Panc1 (cell line): Measurements from ENCODE around the gene CNGB1. TPM values are rescaled to one million over a fixed set of nuclear protein-coding genes. Genes with fewer than 3 reads are reported as not detected.

ENCODE experiments used
- ATAC-seq: fragments of 200-7000 bp; cut with Tn5 transposase; 2 replicates; pipeline ENCODE4 v1.9.1; 2020; ENCODE audit warnings: mild to moderate bottlenecking, moderate library complexity
- BruUV-seq: library from RNA; stranded (reverse); fragments of 400-500 nt; replicated peaks from 2 replicates; lab custom pipeline; 2021; lab: Mats Ljungman, UMichigan
- CTCF ChIA-PET: fragments of 300-600 bp; sonication (Branson Sonifier 250); formaldehyde crosslinking; loops from one replicate; lab custom pipeline; 2022; ENCODE audit warnings: antibody characterized with exemption; lab: Charles Lee
- POLR2A ChIA-PET: fragments of 300-600 bp; sonication (Branson Sonifier 250); formaldehyde crosslinking; loops from one replicate; lab custom pipeline; 2022; ENCODE audit warnings: antibody characterized with exemption; lab: Charles Lee
- DNase-seq: peaks from one replicate; pipeline ENCODE4 v3.0.0-alpha.2; 2010; ENCODE audit warnings: low read depth, low spot score
- H3K27ac ChIP-seq: 2 replicates; pipeline ENCODE4 v1.5.1; 2011; ENCODE audit warnings: mild to moderate bottlenecking, low read length, inconsistent platforms
- H3K27me3 ChIP-seq: fragments of 200-500 bp; sonication (Bioruptor generic); 2 replicates; pipeline ENCODE4 v1.6.0; 2014; ENCODE audit warnings: low read length, inconsistent platforms; ENCODE audit not compliant: control insufficient read depth, insufficient read depth
- H3K36me3 ChIP-seq: fragments of 200-500 bp; sonication (Bioruptor generic); 2 replicates; pipeline ENCODE4 v1.5.1; 2014; ENCODE audit warnings: inconsistent platforms, mild to moderate bottlenecking, low read length, moderate library complexity; ENCODE audit not compliant: control insufficient read depth, insufficient read depth
- H3K4me1 ChIP-seq: 2 replicates; pipeline ENCODE4 v1.5.1; 2011; ENCODE audit warnings: inconsistent platforms, mild to moderate bottlenecking, low read length, moderate library complexity; ENCODE audit not compliant: control insufficient read depth, insufficient read depth
- H3K4me3 ChIP-seq, 2 experiments: 2 replicates each; pipeline ENCODE4 v1.5.1; 2011 to 2012; ENCODE audit warnings: low read depth in 2 of 2, low read length in 2 of 2, mild to moderate bottlenecking in 2 of 2, inconsistent platforms in 1 of 2, moderate library complexity in 1 of 2
- H3K9me3 ChIP-seq: fragments of 200-500 bp; sonication (Bioruptor generic); 2 replicates; pipeline ENCODE4 v1.5.1; 2014; ENCODE audit warnings: low read depth, mild to moderate bottlenecking, inconsistent platforms, low read length, moderate library complexity; ENCODE audit not compliant: control insufficient read depth, insufficient read depth
- CTCF ChIP-seq: fragments of 450-650 bp; IDR thresholded peaks from 2 replicates; pipeline ENCODE4 v1.5.1; 2017; ENCODE audit warnings: mild to moderate bottlenecking
- POLR2AphosphoS5 ChIP-seq: IDR thresholded peaks from 2 replicates; pipeline ENCODE4 v1.6.1; 2012; ENCODE audit warnings: mild to moderate bottlenecking, low read depth, low read length, moderate library complexity
- REST ChIP-seq, 2 experiments: IDR thresholded peaks; 2 replicates each; pipeline ENCODE4 v1.6.1; 2011 to 2012; ENCODE audit warnings: low read depth in 2 of 2, control low read depth in 1 of 2, low read length in 1 of 2, mild to moderate bottlenecking in 1 of 2, moderate library complexity in 1 of 2; ENCODE audit not compliant: insufficient read depth in 1 of 2
- SIN3A ChIP-seq: IDR thresholded peaks from 2 replicates; pipeline ENCODE4 v1.6.1; 2012; ENCODE audit warnings: low read depth, mild to moderate bottlenecking, low read length, moderate library complexity, borderline replicate concordance; ENCODE audit not compliant: insufficient read depth
- TCF7L2 ChIP-seq: IDR thresholded peaks from 2 replicates; pipeline ENCODE4 v1.6.1; 2011; ENCODE audit warnings: mild to moderate bottlenecking, low read depth, low read length, inconsistent platforms
- in situ Hi-C: cut with HindIII; loops from 2 replicates; pipeline ENCODE4 v1.10.0; 2016; ENCODE audit warnings: low sequenced_read_pairs, low pct_unique_long_range_greater_than_20kb
- intact Hi-C: fragments of 100-400 bp; cut with micrococcal nuclease; formaldehyde crosslinking; loops from one replicate; pipeline ENCODE4 v1.10.0; 2022; ENCODE audit not compliant: unreplicated experiment
- total RNA-seq: library from RNA; stranded (reverse); gene quantifications from one replicate; pipeline ENCODE4 v1.2.1, GENCODE V29; 2021; ENCODE audit not compliant: unreplicated experiment

The CNGB1 gene
- total RNA-seq, 1 experiment from 2014 or later: not detected

- Histone ChIP-seq H3K4me3 (no peak overlapping the region), H3K4me1 (no peaks in the 10 kb centered on the region), H3K36me3 (no peaks in the 10 kb centered on the region), H3K27me3 (no peaks in the 10 kb centered on the region), H3K9me3 (no peaks in the 10 kb centered on the region), H3K27ac (no peak overlapping the region)
- ATAC-seq (no peak), DNase-seq (no peak)
- in situ Hi-C loops: no loop called here
- no peak for TF ChIP-seq POLR2AphosphoS5
- TF ChIP-seq TCF7L2: no peak
- TF ChIP-seq CTCF: no peak
- no peak for TF ChIP-seq SIN3A
- TF ChIP-seq REST (IDR thresholded peaks at IDR 0.05; ENCODE audit: insufficient read depth in 1 of 2, low read depth in 2 of 2, low read length in 1 of 2): no peak
- no TSS peak for BruUV-seq
- ChIA-PET POLR2A (no interaction called here), CTCF (no interaction called here)
- intact Hi-C loops: no loop called here
Observed at GRCh38 chr16:57956270-57956808, 14.6 kb downstream of the CNGB1 start.

- ChIA-PET CTCF (no interaction called here), POLR2A (no interaction called here)
- no peak for DNase-seq
- ATAC-seq: no peak
- Histone ChIP-seq H3K4me1 (no peaks in the 10 kb centered on the region), H3K27ac (no peak overlapping the region), H3K4me3 (no peak overlapping the region), H3K9me3 (no peaks in the 10 kb centered on the region), H3K36me3 (no peaks in the 10 kb centered on the region), H3K27me3 (no peaks in the 10 kb centered on the region)
- intact Hi-C loops: no loop called here
- no peak for TF ChIP-seq POLR2AphosphoS5
- BruUV-seq: no TSS peak
- in situ Hi-C loops: no loop called here
Observed at GRCh38 chr16:57955572-57956188, 15.2 kb downstream of the CNGB1 start.

GRCh38 chr16:57953857-57954256 is 17.1 kb downstream of the CNGB1 start:
- H3K27ac ChIP-seq: no peak overlapping the region
- H3K4me1 ChIP-seq: no peaks in the 10 kb centered on the region
- intact Hi-C loops (no loop called here), in situ Hi-C loops (no loop called here)
- DNase-seq (no peak), ATAC-seq (no peak)
- H3K36me3 ChIP-seq: no peaks in the 10 kb centered on the region
- H3K27me3 ChIP-seq: no peaks in the 10 kb centered on the region
- no peaks in the 10 kb centered on the region for H3K9me3 ChIP-seq
- no peak overlapping the region for H3K4me3 ChIP-seq
- no peak for TF ChIP-seq TCF7L2
- no peak for TF ChIP-seq SIN3A
- TF ChIP-seq REST (IDR thresholded peaks at IDR 0.05; ENCODE audit: insufficient read depth in 1 of 2, low read depth in 2 of 2, low read length in 1 of 2): no peak
- no peak for TF ChIP-seq CTCF
- no peak for TF ChIP-seq POLR2AphosphoS5
- POLR2A ChIA-PET: no interaction called here
- CTCF ChIA-PET: interaction anchor here (0.6 kb wide), 1 partner anchor 233 kb away, joined by 3 read pairs; no protein-coding TSS in a partner anchor
- BruUV-seq: no TSS peak
